ENCODE data around the gene ALX1. TPM values are rescaled to one million over a fixed set of nuclear protein-coding genes. Genes with fewer than 3 reads are reported as not detected.
"Not testable (repeated sequence)": the region's sequence is repeated elsewhere in the genome, so short reads cannot be mapped to it uniquely, and the experiment has no call there.

Gene ALX1
- total RNA-seq, 1 experiment from 2014 or later, result not detected

DNA sequence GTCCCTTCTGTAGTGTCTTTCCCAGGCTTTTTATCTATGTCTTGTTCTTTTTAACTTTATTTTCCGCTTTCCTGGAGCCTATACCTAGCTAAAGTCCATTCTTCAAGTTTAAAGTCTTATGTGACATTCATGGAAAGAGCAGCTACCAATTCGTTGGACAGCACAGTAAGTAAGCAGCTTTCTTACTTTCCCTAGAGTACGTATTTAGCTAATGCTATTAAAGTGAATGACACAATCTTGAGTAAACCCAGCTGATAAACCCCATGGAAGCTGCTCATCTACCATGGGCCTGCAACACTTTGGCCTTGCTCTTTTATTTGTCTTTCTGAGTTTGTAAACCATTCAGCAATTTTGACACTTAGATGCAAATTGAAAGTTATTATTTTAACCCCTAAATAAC lies 30.0 kb downstream of the ALX1 start:
- no peak overlapping the region for H3K27ac ChIP-seq (ENCODE audit: low read length)
- H3K9me2 ChIP-seq (replicated peaks; ENCODE audit: insufficient read depth, low read length), result no peaks in the 10 kb centered on the region
- H3K4me3 ChIP-seq (ENCODE audit: low read length), result no peak overlapping the region
- no peak overlapping the region for H3K9ac ChIP-seq (ENCODE audit: low read length)
- no peaks in the 10 kb centered on the region for H4K20me1 ChIP-seq (ENCODE audit: insufficient read depth, low read depth, low read length)
- H2AFZ ChIP-seq (ENCODE audit: low read length), result no peak overlapping the region
- no peaks in the 10 kb centered on the region for H3K4me1 ChIP-seq (ENCODE audit: low read length)
- H3K4me2 ChIP-seq (ENCODE audit: low read depth, low read length, poor library complexity, severe bottlenecking), result no peak overlapping the region
- H3K9me3 ChIP-seq (ENCODE audit: low read length), result no peaks in the 10 kb centered on the region
- DNase-seq, result no peak
- no peaks in the 10 kb centered on the region for H3K79me2 ChIP-seq (ENCODE audit: low read length)
- H3K36me3 ChIP-seq (ENCODE audit: insufficient read depth, low read length), result no peaks in the 10 kb centered on the region
- 0 out of 2 replicates have a peak, but pooled peaks cover 2% of the 10 kb centered on the region for H3K27me3 ChIP-seq (ENCODE audit: low read length)

- Histone ChIP-seq H3K27me3 (ENCODE audit: low read length) (0 out of 2 replicates have a peak, but pooled peaks cover 2% of the 10 kb centered on the region), H3K27ac (ENCODE audit: low read length) (no peak overlapping the region), H3K4me2 (ENCODE audit: low read depth, low read length, poor library complexity, severe bottlenecking) (no peak overlapping the region), H3K9ac (ENCODE audit: low read length) (no peak overlapping the region), H3K4me3 (ENCODE audit: low read length) (no peak overlapping the region), H3K9me2 (replicated peaks; ENCODE audit: insufficient read depth, low read length) (no peaks in the 10 kb centered on the region), H3K79me2 (ENCODE audit: low read length) (no peaks in the 10 kb centered on the region), H3K4me1 (ENCODE audit: low read length) (no peaks in the 10 kb centered on the region), H3K36me3 (ENCODE audit: insufficient read depth, low read length) (no peaks in the 10 kb centered on the region), H3K9me3 (ENCODE audit: low read length) (no peaks in the 10 kb centered on the region), H4K20me1 (ENCODE audit: insufficient read depth, low read depth, low read length) (no peaks in the 10 kb centered on the region), H2AFZ (ENCODE audit: low read length) (no peak overlapping the region)
- peak; percentile 60 for DNase-seq
Observed at GRCh38 chr12:85310456-85311076, 30.5 kb downstream of the ALX1 start.

DNA sequence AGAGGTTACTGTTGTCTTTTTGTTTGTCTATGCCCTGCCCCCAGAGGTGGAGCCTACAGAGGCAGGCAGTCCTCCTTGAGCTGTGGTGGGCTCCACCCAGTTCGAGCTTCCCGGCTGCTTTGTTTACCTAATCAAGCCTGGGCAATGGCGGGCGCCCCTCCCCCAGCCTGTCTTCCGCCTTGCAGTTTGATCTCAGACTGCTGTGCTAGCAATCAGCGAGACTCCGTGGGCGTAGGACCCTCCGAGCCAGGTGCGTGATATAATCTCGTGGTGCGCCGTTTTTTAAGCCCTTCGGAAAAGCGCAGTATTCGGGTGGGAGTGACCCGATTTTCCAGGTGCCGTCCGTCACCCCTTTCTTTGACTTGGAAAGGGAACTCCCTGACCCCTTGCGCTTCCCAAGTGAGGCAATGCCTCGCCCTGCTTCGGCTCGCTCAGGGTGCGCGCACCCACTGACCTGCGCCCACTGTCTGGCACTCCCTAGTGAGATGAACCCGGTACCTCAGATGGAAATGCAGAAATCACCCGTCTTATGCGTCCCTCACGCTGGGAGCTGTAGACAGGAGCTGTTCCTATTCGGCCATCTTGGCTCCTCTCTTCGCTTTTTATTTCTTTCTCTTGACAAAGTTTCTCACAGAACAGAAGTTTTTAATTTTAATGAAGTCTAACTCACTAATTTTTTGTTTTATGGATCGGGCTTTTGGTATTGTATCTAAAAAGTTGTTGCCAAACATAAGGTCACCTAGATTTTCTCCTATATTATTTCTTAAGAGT lies 38.0 kb downstream of the ALX1 start:
- not testable (repeated sequence) for H3K4me3 ChIP-seq (ENCODE audit: low read length); H2AFZ ChIP-seq (ENCODE audit: low read length); H3K27me3 ChIP-seq (ENCODE audit: low read length); H3K36me3 ChIP-seq (ENCODE audit: insufficient read depth, low read length); H3K4me1 ChIP-seq (ENCODE audit: low read length); H3K9me2 ChIP-seq (replicated peaks; ENCODE audit: insufficient read depth, low read length); H3K9me3 ChIP-seq (ENCODE audit: low read length); H3K9ac ChIP-seq (ENCODE audit: low read length); H3K79me2 ChIP-seq (ENCODE audit: low read length); DNase-seq; H3K4me2 ChIP-seq (ENCODE audit: low read depth, low read length, poor library complexity, severe bottlenecking); H3K27ac ChIP-seq (ENCODE audit: low read length); H4K20me1 ChIP-seq (ENCODE audit: insufficient read depth, low read depth, low read length)

- H3K36me3 ChIP-seq (ENCODE audit: insufficient read depth, low read length), result no peaks in the 10 kb centered on the region
- H3K4me3 ChIP-seq (ENCODE audit: low read length), result no peak overlapping the region
- no peaks in the 10 kb centered on the region for H3K4me1 ChIP-seq (ENCODE audit: low read length)
- no peaks in the 10 kb centered on the region for H3K9me2 ChIP-seq (replicated peaks; ENCODE audit: insufficient read depth, low read length)
- H2AFZ ChIP-seq (ENCODE audit: low read length), result no peak overlapping the region
- H3K27ac ChIP-seq (ENCODE audit: low read length), result no peak overlapping the region
- no peak overlapping the region for H3K4me2 ChIP-seq (ENCODE audit: low read depth, low read length, poor library complexity, severe bottlenecking)
- no peaks in the 10 kb centered on the region for H3K79me2 ChIP-seq (ENCODE audit: low read length)
- H3K9me3 ChIP-seq (ENCODE audit: low read length), result peaks cover 4% of the 10 kb centered on the region
- H3K9ac ChIP-seq (ENCODE audit: low read length), result no peak overlapping the region
- no peak for DNase-seq
- H4K20me1 ChIP-seq (ENCODE audit: insufficient read depth, low read depth, low read length), result no peaks in the 10 kb centered on the region
- H3K27me3 ChIP-seq (ENCODE audit: low read length), result no peaks in the 10 kb centered on the region
Observed at GRCh38 chr12:85322715-85323114, 42.7 kb downstream of the ALX1 start.

DNA sequence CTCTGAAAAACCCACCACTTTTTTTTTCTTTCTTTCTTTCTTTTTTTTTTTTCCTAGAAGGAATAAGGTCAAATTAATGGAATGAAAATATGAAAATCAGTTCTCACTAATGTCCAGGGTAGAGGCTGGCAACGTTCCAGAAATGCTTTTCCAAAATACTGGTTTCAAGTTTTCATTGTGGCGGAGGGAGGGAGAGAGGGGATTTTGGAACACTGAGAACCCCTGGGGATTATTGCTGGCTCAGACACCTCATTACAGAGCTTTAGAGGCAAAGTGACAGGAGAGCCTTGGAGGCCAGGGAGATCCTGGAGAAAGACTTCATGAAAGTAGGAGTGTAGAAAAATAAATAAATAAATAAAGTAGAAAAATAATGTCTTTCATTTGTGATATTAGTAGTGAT lies 45.4 kb downstream of the ALX1 start:
- Histone ChIP-seq H3K9me3 (ENCODE audit: low read length) (peaks cover 4% of the 10 kb centered on the region; the same call in 1 of the 2 replicates), H3K27me3 (ENCODE audit: low read length) (no peaks in the 10 kb centered on the region), H4K20me1 (ENCODE audit: insufficient read depth, low read depth, low read length) (no peaks in the 10 kb centered on the region), H3K9me2 (replicated peaks; ENCODE audit: insufficient read depth, low read length) (no peaks in the 10 kb centered on the region), H3K79me2 (ENCODE audit: low read length) (no peaks in the 10 kb centered on the region), H2AFZ (ENCODE audit: low read length) (no peak overlapping the region), H3K4me1 (ENCODE audit: low read length) (no peaks in the 10 kb centered on the region), H3K4me2 (ENCODE audit: low read depth, low read length, poor library complexity, severe bottlenecking) (no peak overlapping the region), H3K36me3 (ENCODE audit: insufficient read depth, low read length) (no peaks in the 10 kb centered on the region), H3K9ac (ENCODE audit: low read length) (no peak overlapping the region), H3K4me3 (ENCODE audit: low read length) (no peak overlapping the region), H3K27ac (ENCODE audit: low read length) (no peak overlapping the region)
- no peak for DNase-seq

GRCh38 chr12:85329913-85330312 lies 49.9 kb downstream of the ALX1 start:
- DNase-seq, result no peak

GRCh38 chr12:85348779-85349178 lies 68.8 kb downstream of the ALX1 start:
- no peak overlapping the region for H3K9ac ChIP-seq (ENCODE audit: low read length)
- H2AFZ ChIP-seq (ENCODE audit: low read length), result no peak overlapping the region
- no peaks in the 10 kb centered on the region for H3K9me2 ChIP-seq (replicated peaks; ENCODE audit: insufficient read depth, low read length)
- no peak overlapping the region for H3K27ac ChIP-seq (ENCODE audit: low read length)
- DNase-seq, result no peak
- no peaks in the 10 kb centered on the region for H4K20me1 ChIP-seq (ENCODE audit: insufficient read depth, low read depth, low read length)
- no peak overlapping the region for H3K4me2 ChIP-seq (ENCODE audit: low read depth, low read length, poor library complexity, severe bottlenecking)
- H3K27me3 ChIP-seq (ENCODE audit: low read length), result no peaks in the 10 kb centered on the region
- no peaks in the 10 kb centered on the region for H3K36me3 ChIP-seq (ENCODE audit: insufficient read depth, low read length)
- H3K4me3 ChIP-seq (ENCODE audit: low read length), result no peak overlapping the region
- H3K79me2 ChIP-seq (ENCODE audit: low read length), result no peaks in the 10 kb centered on the region
- no peaks in the 10 kb centered on the region; the same call in 1 of the 2 replicates for H3K9me3 ChIP-seq (ENCODE audit: low read length)
- no peaks in the 10 kb centered on the region for H3K4me1 ChIP-seq (ENCODE audit: low read length)

More at GRCh38 chr12:85329913-85330312, 49.9 kb downstream of the ALX1 start:
- no peak overlapping the region for H3K9ac ChIP-seq (ENCODE audit: low read length)
- no peaks in the 10 kb centered on the region for H3K9me3 ChIP-seq (ENCODE audit: low read length)
- H3K4me2 ChIP-seq (ENCODE audit: low read depth, low read length, poor library complexity, severe bottlenecking), result no peak overlapping the region
- H3K4me3 ChIP-seq (ENCODE audit: low read length), result no peak overlapping the region
- H3K27me3 ChIP-seq (ENCODE audit: low read length), result no peaks in the 10 kb centered on the region
- H3K4me1 ChIP-seq (ENCODE audit: low read length), result no peaks in the 10 kb centered on the region
- H3K9me2 ChIP-seq (replicated peaks; ENCODE audit: insufficient read depth, low read length), result no peaks in the 10 kb centered on the region
- H3K36me3 ChIP-seq (ENCODE audit: insufficient read depth, low read length), result no peaks in the 10 kb centered on the region
- H4K20me1 ChIP-seq (ENCODE audit: insufficient read depth, low read depth, low read length), result no peaks in the 10 kb centered on the region
- no peak overlapping the region for H2AFZ ChIP-seq (ENCODE audit: low read length)
- no peaks in the 10 kb centered on the region for H3K79me2 ChIP-seq (ENCODE audit: low read length)
- H3K27ac ChIP-seq (ENCODE audit: low read length), result no peak overlapping the region

- Histone ChIP-seq H3K79me2 (ENCODE audit: low read length) (no peaks in the 10 kb centered on the region), H3K9me2 (replicated peaks; ENCODE audit: insufficient read depth, low read length) (no peaks in the 10 kb centered on the region), H3K9me3 (ENCODE audit: low read length) (peaks cover 1% of the 10 kb centered on the region; the same call in 1 of the 2 replicates), H2AFZ (ENCODE audit: low read length) (no peak overlapping the region), H3K27ac (ENCODE audit: low read length) (no peak overlapping the region), H3K9ac (ENCODE audit: low read length) (no peak overlapping the region), H3K27me3 (ENCODE audit: low read length) (no peaks in the 10 kb centered on the region), H3K36me3 (ENCODE audit: insufficient read depth, low read length) (no peaks in the 10 kb centered on the region), H3K4me2 (ENCODE audit: low read depth, low read length, poor library complexity, severe bottlenecking) (no peak overlapping the region), H4K20me1 (ENCODE audit: insufficient read depth, low read depth, low read length) (no peaks in the 10 kb centered on the region), H3K4me1 (ENCODE audit: low read length) (no peaks in the 10 kb centered on the region), H3K4me3 (ENCODE audit: low read length) (no peak overlapping the region)
- DNase-seq, result no peak
Observed at GRCh38 chr12:85350356-85350755, 70.3 kb downstream of the ALX1 start.
